ENCODE measurements around the gene BCL7B. TPM values are rescaled to one million over a fixed set of nuclear protein-coding genes. Genes with fewer than 3 reads are reported as not detected.

The BCL7B gene
- total and polyA plus RNA-seq, 2 of the 13 experiments (the other 11 are each of a cell fraction or from before 2014, with no cell fraction given), result 24.3 to 38.2 TPM

DNA sequence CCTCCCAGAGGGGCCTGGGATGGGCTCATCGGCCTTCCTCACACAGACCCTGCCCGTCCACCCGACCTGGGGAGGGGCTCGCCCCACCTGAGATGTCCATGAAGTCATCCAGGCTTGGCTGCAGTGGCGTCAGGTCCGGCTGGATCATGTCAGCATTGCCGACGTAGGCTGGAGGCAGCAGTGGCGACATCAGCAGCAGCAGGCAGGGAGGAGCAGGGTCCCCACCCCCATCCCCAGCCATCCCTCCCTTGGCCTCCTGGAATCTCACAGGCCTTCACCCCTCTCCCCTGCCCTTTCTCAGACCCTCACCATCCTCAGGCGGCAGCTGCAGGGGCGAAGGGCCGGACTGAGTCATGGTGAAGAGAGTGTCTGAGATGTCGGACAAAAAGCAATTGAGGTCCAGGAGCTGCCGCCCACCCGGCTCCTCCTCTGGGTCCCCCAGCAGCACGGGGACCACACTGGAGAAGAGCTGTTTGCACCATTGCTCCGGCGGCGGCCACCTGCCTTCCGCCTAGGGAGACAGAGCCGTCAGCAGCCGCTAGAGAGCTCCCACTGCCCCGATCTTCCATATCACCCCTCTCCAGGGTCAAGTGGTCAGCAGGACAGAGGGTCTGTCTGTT, 48.2 kb upstream of the BCL7B start (continued):
- TF ChIP-seq GLMP (CRISPR knock-in tag; IDR thresholded peaks at IDR 0.05; ENCODE audit: borderline replicate concordance) (no peak), POLR2A (IDR thresholded peaks at IDR 0.05; ENCODE audit: insufficient read depth in 1 of 2, low read depth in 2 of 2, low read length in 2 of 2) (peak in 1 of 2 experiments; percentile 17; a peak in 2 of 4 replicates), MTA3 (CRISPR knock-in tag; IDR thresholded peaks at IDR 0.05) (no peak), ARNTL (CRISPR knock-in tag; IDR thresholded peaks at IDR 0.05) (no peak), POLR2G (IDR thresholded peaks at IDR 0.05; ENCODE audit: low read depth, low read length) (no peak), MYC (CRISPR knock-in tag; IDR thresholded peaks at IDR 0.05; ENCODE audit: borderline replicate concordance) (no peak), ZNF713 (CRISPR knock-in tag; IDR thresholded peaks at IDR 0.05) (no peak), STAT5B (CRISPR knock-in tag; IDR thresholded peaks at IDR 0.05) (no peak), ZNF605 (CRISPR knock-in tag; IDR thresholded peaks at IDR 0.05) (no peak), PBX2 (CRISPR knock-in tag; IDR thresholded peaks at IDR 0.05) (no peak), ZIK1 (CRISPR knock-in tag; IDR thresholded peaks at IDR 0.05; ENCODE audit: borderline replicate concordance, low read depth) (no peak), MATR3 (CRISPR knock-in tag; IDR thresholded peaks at IDR 0.05) (no peak), ZNF703 (CRISPR knock-in tag; IDR thresholded peaks at IDR 0.05; ENCODE audit: borderline replicate concordance) (no peak), ZNF333 (CRISPR knock-in tag; IDR thresholded peaks at IDR 0.05; ENCODE audit: borderline replicate concordance) (no peak), RBM22 (optimal IDR thresholded peaks at IDR 0.05; ENCODE audit: low read length) (peak; percentile 94)
- TF ChIP-seq, protein P1, sequence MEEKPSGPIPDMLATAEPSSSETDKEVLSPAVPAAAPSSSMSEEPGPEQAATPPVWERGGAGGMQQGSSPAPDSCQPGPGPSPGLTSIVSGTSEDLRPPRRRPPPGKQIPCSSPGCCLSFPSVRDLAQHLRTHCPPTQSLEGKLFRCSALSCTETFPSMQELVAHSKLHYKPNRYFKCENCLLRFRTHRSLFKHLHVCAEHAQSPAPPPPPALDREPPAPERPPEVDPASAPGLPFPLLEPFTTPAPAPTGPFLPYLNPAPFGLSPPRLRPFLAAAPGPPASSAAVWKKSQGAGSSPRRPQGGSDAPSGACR (CRISPR knock-in tag; IDR thresholded peaks at IDR 0.05), result no peak
- TF ChIP-seq, protein P2, sequence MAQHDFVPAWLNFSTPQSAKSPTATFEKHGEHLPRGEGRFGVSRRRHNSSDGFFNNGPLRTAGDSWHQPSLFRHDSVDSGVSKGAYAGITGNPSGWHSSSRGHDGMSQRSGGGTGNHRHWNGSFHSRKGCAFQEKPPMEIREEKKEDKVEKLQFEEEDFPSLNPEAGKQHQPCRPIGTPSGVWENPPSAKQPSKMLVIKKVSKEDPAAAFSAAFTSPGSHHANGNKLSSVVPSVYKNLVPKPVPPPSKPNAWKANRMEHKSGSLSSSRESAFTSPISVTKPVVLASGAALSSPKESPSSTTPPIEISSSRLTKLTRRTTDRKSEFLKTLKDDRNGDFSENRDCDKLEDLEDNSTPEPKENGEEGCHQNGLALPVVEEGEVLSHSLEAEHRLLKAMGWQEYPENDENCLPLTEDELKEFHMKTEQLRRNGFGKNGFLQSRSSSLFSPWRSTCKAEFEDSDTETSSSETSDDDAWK (CRISPR knock-in tag; IDR thresholded peaks at IDR 0.05), result no peak
- TF ChIP-seq, protein P3, sequence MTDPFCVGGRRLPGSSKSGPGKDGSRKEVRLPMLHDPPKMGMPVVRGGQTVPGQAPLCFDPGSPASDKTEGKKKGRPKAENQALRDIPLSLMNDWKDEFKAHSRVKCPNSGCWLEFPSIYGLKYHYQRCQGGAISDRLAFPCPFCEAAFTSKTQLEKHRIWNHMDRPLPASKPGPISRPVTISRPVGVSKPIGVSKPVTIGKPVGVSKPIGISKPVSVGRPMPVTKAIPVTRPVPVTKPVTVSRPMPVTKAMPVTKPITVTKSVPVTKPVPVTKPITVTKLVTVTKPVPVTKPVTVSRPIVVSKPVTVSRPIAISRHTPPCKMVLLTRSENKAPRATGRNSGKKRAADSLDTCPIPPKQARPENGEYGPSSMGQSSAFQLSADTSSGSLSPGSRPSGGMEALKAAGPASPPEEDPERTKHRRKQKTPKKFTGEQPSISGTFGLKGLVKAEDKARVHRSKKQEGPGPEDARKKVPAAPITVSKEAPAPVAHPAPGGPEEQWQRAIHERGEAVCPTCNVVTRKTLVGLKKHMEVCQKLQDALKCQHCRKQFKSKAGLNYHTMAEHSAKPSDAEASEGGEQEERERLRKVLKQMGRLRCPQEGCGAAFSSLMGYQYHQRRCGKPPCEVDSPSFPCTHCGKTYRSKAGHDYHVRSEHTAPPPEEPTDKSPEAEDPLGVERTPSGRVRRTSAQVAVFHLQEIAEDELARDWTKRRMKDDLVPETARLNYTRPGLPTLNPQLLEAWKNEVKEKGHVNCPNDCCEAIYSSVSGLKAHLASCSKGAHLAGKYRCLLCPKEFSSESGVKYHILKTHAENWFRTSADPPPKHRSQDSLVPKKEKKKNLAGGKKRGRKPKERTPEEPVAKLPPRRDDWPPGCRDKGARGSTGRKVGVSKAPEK (CRISPR knock-in tag; IDR thresholded peaks at IDR 0.05; ENCODE audit: borderline replicate concordance), result no peak
- TF ChIP-seq, protein P4, sequence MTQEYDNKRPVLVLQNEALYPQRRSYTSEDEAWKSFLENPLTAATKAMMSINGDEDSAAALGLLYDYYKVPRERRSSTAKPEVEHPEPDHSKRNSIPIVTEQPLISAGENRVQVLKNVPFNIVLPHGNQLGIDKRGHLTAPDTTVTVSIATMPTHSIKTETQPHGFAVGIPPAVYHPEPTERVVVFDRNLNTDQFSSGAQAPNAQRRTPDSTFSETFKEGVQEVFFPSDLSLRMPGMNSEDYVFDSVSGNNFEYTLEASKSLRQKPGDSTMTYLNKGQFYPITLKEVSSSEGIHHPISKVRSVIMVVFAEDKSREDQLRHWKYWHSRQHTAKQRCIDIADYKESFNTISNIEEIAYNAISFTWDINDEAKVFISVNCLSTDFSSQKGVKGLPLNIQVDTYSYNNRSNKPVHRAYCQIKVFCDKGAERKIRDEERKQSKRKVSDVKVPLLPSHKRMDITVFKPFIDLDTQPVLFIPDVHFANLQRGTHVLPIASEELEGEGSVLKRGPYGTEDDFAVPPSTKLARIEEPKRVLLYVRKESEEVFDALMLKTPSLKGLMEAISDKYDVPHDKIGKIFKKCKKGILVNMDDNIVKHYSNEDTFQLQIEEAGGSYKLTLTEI (CRISPR knock-in tag; conservative IDR thresholded peaks at IDR 0.05), result no peak
- TF ChIP-seq, protein P5, sequence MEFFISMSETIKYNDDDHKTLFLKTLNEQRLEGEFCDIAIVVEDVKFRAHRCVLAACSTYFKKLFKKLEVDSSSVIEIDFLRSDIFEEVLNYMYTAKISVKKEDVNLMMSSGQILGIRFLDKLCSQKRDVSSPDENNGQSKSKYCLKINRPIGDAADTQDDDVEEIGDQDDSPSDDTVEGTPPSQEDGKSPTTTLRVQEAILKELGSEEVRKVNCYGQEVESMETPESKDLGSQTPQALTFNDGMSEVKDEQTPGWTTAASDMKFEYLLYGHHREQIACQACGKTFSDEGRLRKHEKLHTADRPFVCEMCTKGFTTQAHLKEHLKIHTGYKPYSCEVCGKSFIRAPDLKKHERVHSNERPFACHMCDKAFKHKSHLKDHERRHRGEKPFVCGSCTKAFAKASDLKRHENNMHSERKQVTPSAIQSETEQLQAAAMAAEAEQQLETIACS (CRISPR knock-in tag; IDR thresholded peaks at IDR 0.05), result no peak
